Nephron (organoid): Measurements from ENCODE around the gene SCN1A.

ENCODE experiments used
- H3K27ac Mint-ChIP-seq, 3 experiments: 2 replicates each; pipeline ENCODE4 v1.8.0; 2020; ENCODE audit warnings: mixed read lengths in 3 of 3, mild to moderate bottlenecking in 2 of 3, moderate library complexity in 1 of 3
- H3K27me3 Mint-ChIP-seq: 2 replicates; pipeline ENCODE4 v1.8.0; 2021; ENCODE audit warnings: low read depth, mild to moderate bottlenecking, moderate library complexity, mixed read lengths
- H3K36me3 Mint-ChIP-seq: 2 replicates; pipeline ENCODE4 v1.8.0; 2020; ENCODE audit warnings: low read depth, mixed read lengths
- H3K4me1 Mint-ChIP-seq: 2 replicates; pipeline ENCODE4 v1.8.0; 2020; ENCODE audit warnings: mixed read lengths
- H3K4me3 Mint-ChIP-seq, 3 experiments: 2 replicates each; pipeline ENCODE4 v1.8.0; 2020; ENCODE audit warnings: mild to moderate bottlenecking in 3 of 3, mixed read lengths in 3 of 3, moderate library complexity in 2 of 3
- H3K9me3 Mint-ChIP-seq: 2 replicates; pipeline ENCODE4 v1.8.0; 2020; ENCODE audit warnings: mixed read lengths
- TF ChIP-seq, protein P1 (sequence below), 3 experiments: fragments of 200-600 bp; sonication (generic); IDR thresholded peaks; one replicate each; pipeline ENCODE4 v1.5.0; 2021; ENCODE audit warnings: antibody characterized with exemption in 3 of 3; ENCODE audit not compliant: unreplicated experiment in 3 of 3

Gene SCN1A

DNA sequence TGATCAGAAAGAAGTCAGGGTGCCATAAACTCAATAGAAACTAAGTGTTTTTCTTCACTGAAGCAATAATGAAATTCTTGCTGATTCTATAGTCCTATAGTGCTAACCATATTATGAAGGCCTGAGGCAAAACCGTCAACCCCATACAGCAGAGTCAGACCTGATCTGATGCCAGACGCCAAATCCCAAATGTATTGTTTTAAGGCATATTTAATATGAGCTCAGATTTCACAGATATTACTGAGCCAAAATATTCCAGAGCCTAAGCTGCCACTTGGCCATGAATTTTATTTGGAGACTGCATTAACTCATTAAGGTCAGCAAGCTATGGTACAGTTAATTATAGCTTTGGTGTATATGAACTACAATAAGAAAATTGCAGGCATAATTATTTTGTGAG lies 53.4 kb downstream of the SCN1A start:
- TF ChIP-seq, protein P1, sequence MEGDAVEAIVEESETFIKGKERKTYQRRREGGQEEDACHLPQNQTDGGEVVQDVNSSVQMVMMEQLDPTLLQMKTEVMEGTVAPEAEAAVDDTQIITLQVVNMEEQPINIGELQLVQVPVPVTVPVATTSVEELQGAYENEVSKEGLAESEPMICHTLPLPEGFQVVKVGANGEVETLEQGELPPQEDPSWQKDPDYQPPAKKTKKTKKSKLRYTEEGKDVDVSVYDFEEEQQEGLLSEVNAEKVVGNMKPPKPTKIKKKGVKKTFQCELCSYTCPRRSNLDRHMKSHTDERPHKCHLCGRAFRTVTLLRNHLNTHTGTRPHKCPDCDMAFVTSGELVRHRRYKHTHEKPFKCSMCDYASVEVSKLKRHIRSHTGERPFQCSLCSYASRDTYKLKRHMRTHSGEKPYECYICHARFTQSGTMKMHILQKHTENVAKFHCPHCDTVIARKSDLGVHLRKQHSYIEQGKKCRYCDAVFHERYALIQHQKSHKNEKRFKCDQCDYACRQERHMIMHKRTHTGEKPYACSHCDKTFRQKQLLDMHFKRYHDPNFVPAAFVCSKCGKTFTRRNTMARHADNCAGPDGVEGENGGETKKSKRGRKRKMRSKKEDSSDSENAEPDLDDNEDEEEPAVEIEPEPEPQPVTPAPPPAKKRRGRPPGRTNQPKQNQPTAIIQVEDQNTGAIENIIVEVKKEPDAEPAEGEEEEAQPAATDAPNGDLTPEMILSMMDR (IDR thresholded peaks at IDR 0.05; ENCODE audit: unreplicated experiment in 3 of 3), result no peak
- no peaks in the 10 kb centered on the region for H3K4me1 Mint-ChIP-seq

DNA sequence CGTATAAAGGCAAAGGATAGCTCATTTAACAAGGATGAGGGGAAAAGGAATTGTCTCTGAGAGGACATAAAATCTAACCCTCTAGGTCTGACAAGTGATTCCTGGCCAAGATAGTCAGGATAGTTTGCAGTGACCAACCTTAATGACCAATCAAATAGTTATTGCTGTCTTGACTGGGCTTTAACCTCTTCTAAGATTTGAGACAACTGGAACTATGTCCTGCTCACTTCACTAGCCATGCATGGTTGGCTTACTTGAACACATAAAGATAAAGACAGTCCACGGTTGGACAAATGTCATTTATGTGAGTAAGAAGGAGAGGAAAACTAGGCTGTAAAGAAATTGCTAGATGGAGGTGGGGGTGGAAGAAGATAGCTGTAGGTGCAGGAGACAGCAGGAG lies 53.8 kb downstream of the SCN1A start:
- Mint-ChIP-seq H3K27ac (no peak overlapping the region), H3K27me3 (no peaks in the 10 kb centered on the region), H3K36me3 (no peaks in the 10 kb centered on the region), H3K4me3 (no peak overlapping the region), H3K9me3 (no peaks in the 10 kb centered on the region), H3K4me1 (no peaks in the 10 kb centered on the region)
- TF ChIP-seq, protein P1 (IDR thresholded peaks at IDR 0.05; ENCODE audit: unreplicated experiment in 3 of 3), result no peak

More for the DNA sequence above, 53.4 kb downstream of the SCN1A start:
- no peak overlapping the region for H3K4me3 Mint-ChIP-seq
- H3K9me3 Mint-ChIP-seq, result no peaks in the 10 kb centered on the region
- H3K27me3 Mint-ChIP-seq, result no peaks in the 10 kb centered on the region
- H3K27ac Mint-ChIP-seq, result no peak overlapping the region
- H3K36me3 Mint-ChIP-seq, result no peaks in the 10 kb centered on the region

DNA sequence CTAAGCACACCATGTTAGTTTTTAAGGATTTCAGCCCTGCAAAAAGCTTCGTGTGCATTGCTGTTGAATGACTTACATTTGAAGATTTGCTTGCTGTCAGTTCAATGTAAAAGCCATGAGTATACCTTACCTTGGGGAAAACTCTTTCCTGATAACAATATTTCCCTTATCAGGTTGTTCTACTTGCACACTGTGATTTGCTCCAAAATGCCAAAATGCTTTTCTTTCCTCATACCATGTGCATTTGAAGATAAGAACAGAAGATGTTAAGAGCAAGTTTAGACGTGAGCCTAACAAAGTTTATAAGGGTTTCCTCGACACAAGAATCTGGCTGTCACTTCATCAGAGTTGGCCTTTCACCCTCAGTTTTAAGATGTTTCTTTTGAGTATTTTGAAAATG lies 57.6 kb downstream of the SCN1A start:
- no peaks in the 10 kb centered on the region for H3K4me1 Mint-ChIP-seq
- H3K27ac Mint-ChIP-seq, result no peak overlapping the region
- H3K4me3 Mint-ChIP-seq, result no peak overlapping the region
- no peaks in the 10 kb centered on the region for H3K36me3 Mint-ChIP-seq
- H3K9me3 Mint-ChIP-seq, result no peaks in the 10 kb centered on the region
- TF ChIP-seq, protein P1 (IDR thresholded peaks at IDR 0.05; ENCODE audit: unreplicated experiment in 3 of 3), result no peak
- H3K27me3 Mint-ChIP-seq, result peaks cover 3% of the 10 kb centered on the region

DNA sequence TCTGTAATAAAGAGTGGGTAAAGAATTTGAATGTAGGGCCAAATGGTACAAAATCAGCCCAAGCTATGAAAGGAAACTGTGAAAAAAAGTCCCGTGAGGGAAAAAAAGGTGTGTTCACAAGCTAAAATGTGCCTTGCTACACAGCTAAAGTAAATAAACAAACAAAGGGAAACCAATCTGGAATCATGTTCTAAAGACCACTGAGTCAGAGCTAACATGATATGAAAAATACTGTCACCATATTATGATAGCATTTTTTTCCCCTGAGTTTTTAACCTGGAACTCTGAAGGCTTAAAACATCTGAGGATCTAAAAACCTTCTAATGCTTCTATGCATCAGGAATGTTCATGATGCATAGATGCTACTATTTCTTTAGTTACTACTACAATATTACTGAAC lies 58.8 kb downstream of the SCN1A start:
- H3K4me3 Mint-ChIP-seq, result no peak overlapping the region
- H3K36me3 Mint-ChIP-seq, result no peaks in the 10 kb centered on the region
- no peak overlapping the region for H3K27ac Mint-ChIP-seq
- TF ChIP-seq, protein P1 (IDR thresholded peaks at IDR 0.05; ENCODE audit: unreplicated experiment in 3 of 3), result no peak
- no peaks in the 10 kb centered on the region for H3K4me1 Mint-ChIP-seq
- H3K9me3 Mint-ChIP-seq, result no peaks in the 10 kb centered on the region
- peaks cover 3% of the 10 kb centered on the region for H3K27me3 Mint-ChIP-seq

DNA sequence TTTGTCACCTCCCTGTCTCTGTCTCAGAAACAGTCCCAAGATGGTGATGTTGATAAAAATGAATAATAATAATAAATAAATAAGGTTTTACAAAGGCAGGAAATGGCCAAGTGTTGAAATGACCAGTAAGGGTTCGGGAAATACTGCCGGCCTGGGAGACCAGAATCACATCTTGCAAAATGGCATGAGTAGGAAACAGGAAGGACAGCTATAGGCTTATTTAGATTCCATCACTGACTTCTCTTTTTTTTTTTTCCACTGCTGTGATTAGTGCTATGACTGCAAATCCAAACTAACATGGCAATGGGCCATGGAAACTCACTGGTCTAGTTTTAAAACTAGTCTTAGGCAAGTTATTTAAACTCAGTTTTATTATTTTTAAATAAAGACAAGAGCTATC lies 60.6 kb downstream of the SCN1A start:
- Mint-ChIP-seq H3K4me3 (no peak overlapping the region), H3K9me3 (no peaks in the 10 kb centered on the region), H3K36me3 (no peaks in the 10 kb centered on the region), H3K27ac (no peak overlapping the region), H3K4me1 (no peaks in the 10 kb centered on the region), H3K27me3 (peaks cover 3% of the 10 kb centered on the region)
- TF ChIP-seq, protein P1 (IDR thresholded peaks at IDR 0.05; ENCODE audit: unreplicated experiment in 3 of 3), result no peak

DNA sequence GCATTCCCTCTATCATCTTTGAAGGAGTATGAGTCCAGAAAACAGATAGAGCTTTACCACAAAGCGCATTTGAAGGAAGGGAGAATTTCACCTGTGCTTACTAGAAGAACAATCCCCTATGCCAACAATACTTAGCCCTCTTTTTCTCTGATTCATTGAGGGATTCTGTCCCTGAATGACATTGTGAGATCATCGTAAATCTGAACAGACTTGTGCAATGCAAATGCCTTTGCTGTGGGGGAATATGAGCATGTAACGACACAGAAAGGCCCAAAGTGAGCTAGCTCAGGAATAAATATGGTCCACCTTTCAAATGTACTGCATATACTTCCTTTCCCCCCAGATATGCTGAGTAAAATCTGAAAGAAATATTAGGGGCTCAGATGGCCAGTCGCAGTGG lies 67.6 kb downstream of the SCN1A start:
- no peaks in the 10 kb centered on the region for H3K9me3 Mint-ChIP-seq
- H3K4me1 Mint-ChIP-seq, result no peaks in the 10 kb centered on the region
- no peak overlapping the region for H3K27ac Mint-ChIP-seq
- H3K36me3 Mint-ChIP-seq, result no peaks in the 10 kb centered on the region
- TF ChIP-seq, protein P1 (IDR thresholded peaks at IDR 0.05; ENCODE audit: unreplicated experiment in 3 of 3), result no peak
- H3K27me3 Mint-ChIP-seq, result no peaks in the 10 kb centered on the region
- H3K4me3 Mint-ChIP-seq, result no peak overlapping the region
